Kidney epithelial cell (primary cell): ENCODE measurements around the gene IGFL4. TPM values are rescaled to one million over a fixed set of nuclear protein-coding genes. Genes with fewer than 3 reads are reported as not detected.

ENCODE experiments used
- DNase-seq: peaks from one replicate; pipeline ENCODE4 v3.0.0-alpha.2; 2010; ENCODE audit warnings: low read depth
- H3K27me3 ChIP-seq: 2 replicates; pipeline ENCODE4 v1.6.0; 2011; ENCODE audit warnings: low read length; ENCODE audit not compliant: control insufficient read depth, insufficient read depth
- H3K36me3 ChIP-seq: 2 replicates; pipeline ENCODE4 v1.5.1; 2011; ENCODE audit warnings: low read length; ENCODE audit not compliant: control insufficient read depth, insufficient read depth
- H3K4me3 ChIP-seq: 2 replicates; pipeline ENCODE4 v1.5.1; 2011; ENCODE audit warnings: low read depth, mild to moderate bottlenecking, control low read depth, low read length
- CTCF ChIP-seq: IDR thresholded peaks from 2 replicates; pipeline ENCODE4 v1.5.1; 2011; ENCODE audit warnings: mild to moderate bottlenecking, moderate library complexity, low read length, control low read depth, inconsistent platforms; ENCODE audit not compliant: insufficient read depth, poor library complexity, severe bottlenecking
- total RNA-seq: library from RNA; depleted of rRNA; stranded (reverse); fragments of >200 nt; gene quantifications from 2 replicates; pipeline ENCODE4 v1.2.3, GENCODE V29; 2015

The IGFL4 gene
- total RNA-seq, 1 donor from 2014 or later, result not detected

GRCh38 chr19:46017874-46018675, 22.7 kb downstream of the IGFL4 start:
- no peaks in the 10 kb centered on the region for H3K36me3 ChIP-seq
- H3K4me3 ChIP-seq, result no peak overlapping the region
- TF ChIP-seq CTCF, result no peak
- H3K27me3 ChIP-seq, result peaks cover 31% of the 10 kb centered on the region
- DNase-seq, result no peak

- no peaks in the 10 kb centered on the region for H3K36me3 ChIP-seq
- peaks cover 21% of the 10 kb centered on the region for H3K27me3 ChIP-seq
- H3K4me3 ChIP-seq, result no peak overlapping the region
- no peak for TF ChIP-seq CTCF
- no peak for DNase-seq
Measured at GRCh38 chr19:46017095-46017429, 23.7 kb downstream of the IGFL4 start.

GRCh38 chr19:46016426-46017094, 24.2 kb downstream of the IGFL4 start:
- no peak for DNase-seq
- peak; percentile 84 for TF ChIP-seq CTCF
- Histone ChIP-seq H3K4me3 (peak overlapping the region; percentile 37), H3K27me3 (peaks cover 17% of the 10 kb centered on the region), H3K36me3 (no peaks in the 10 kb centered on the region)

- DNase-seq, result no peak
- no peak for TF ChIP-seq CTCF
- peak overlapping the region; percentile 37 for H3K4me3 ChIP-seq
- no peaks in the 10 kb centered on the region for H3K36me3 ChIP-seq
- peaks cover 15% of the 10 kb centered on the region for H3K27me3 ChIP-seq
Measured at GRCh38 chr19:46015687-46016425, 24.9 kb downstream of the IGFL4 start.

GRCh38 chr19:46014941-46015686, 25.7 kb downstream of the IGFL4 start:
- no peak for TF ChIP-seq CTCF
- H3K4me3 ChIP-seq, result peak overlapping the region; percentile 29
- peaks cover 15% of the 10 kb centered on the region for H3K27me3 ChIP-seq
- no peak for DNase-seq
- H3K36me3 ChIP-seq, result no peaks in the 10 kb centered on the region
